Activated T-helper 2 cell treated with anti-CD3 and anti-CD28 coated beads, Interferon-gamma antibody, Interleukin-2, Interleukin-4, amounts not matched to agents 10 μg/mL and 5 μg/mL and 100 μg/mL, durations not matched to agents 14 hours and 24 hours and 36 hours (primary cell): ENCODE measurements around the gene GPR15LG. TPM values are rescaled to one million over a fixed set of nuclear protein-coding genes. Genes with fewer than 3 reads are reported as not detected.
A peak's percentile ranks its signal among the peaks of the same experiment; 100 is the strongest.

ENCODE experiments used
- DNase-seq: peaks from one replicate; pipeline ENCODE4 v3.0.0; 2021; ENCODE audit warnings: low spot score
- H3K27ac Mint-ChIP-seq: one replicate; pipeline ENCODE4 v1.8.0; 2021; ENCODE audit warnings: mixed read lengths
- H3K27me3 Mint-ChIP-seq: one replicate; pipeline ENCODE4 v1.8.0; 2021; ENCODE audit warnings: low read depth, mixed read lengths
- H3K36me3 Mint-ChIP-seq: one replicate; pipeline ENCODE4 v1.8.0; 2021; ENCODE audit warnings: low read depth, mixed read lengths
- H3K4me1 Mint-ChIP-seq: one replicate; pipeline ENCODE4 v1.8.0; 2021; ENCODE audit warnings: low read depth, mixed read lengths
- H3K4me3 Mint-ChIP-seq: one replicate; pipeline ENCODE4 v1.8.0; 2021; ENCODE audit warnings: low read depth, mild to moderate bottlenecking, moderate library complexity, mixed read lengths
- H3K9me3 Mint-ChIP-seq: one replicate; pipeline ENCODE4 v1.8.0; 2021; ENCODE audit warnings: mixed read lengths
- intact Hi-C: fragments of 100-400 bp; cut with micrococcal nuclease; formaldehyde crosslinking; loops from one replicate; pipeline ENCODE4 v1.15.1; 2023
- total RNA-seq: library from RNA; stranded (reverse); gene quantifications from 2 replicates; pipeline ENCODE4 v1.2.3, GENCODE V29; 2022

The GPR15LG gene
- total RNA-seq, 1 donor from 2014 or later, result not detected

- H3K27me3 Mint-ChIP-seq, result peaks cover 16% of the 10 kb centered on the region
- H3K36me3 Mint-ChIP-seq, result no peaks in the 10 kb centered on the region
- no peak overlapping the region for H3K27ac Mint-ChIP-seq
- H3K4me1 Mint-ChIP-seq, result no peaks in the 10 kb centered on the region
- intact Hi-C loops, result no loop called here
- no peak overlapping the region for H3K4me3 Mint-ChIP-seq
- DNase-seq, result no peak
- H3K9me3 Mint-ChIP-seq, result no peaks in the 10 kb centered on the region
Observed at GRCh38 chr10:84201244-84201606, 27.6 kb downstream of the GPR15LG start.

GRCh38 chr10:84201682-84202081 is 28.1 kb downstream of the GPR15LG start:
- intact Hi-C loops, result no loop called here
- Mint-ChIP-seq H3K9me3 (no peaks in the 10 kb centered on the region), H3K27me3 (peaks cover 12% of the 10 kb centered on the region)

GRCh38 chr10:84202349-84202748 is 28.7 kb downstream of the GPR15LG start:
- intact Hi-C loops, result no loop called here
- Mint-ChIP-seq H3K4me1 (no peaks in the 10 kb centered on the region), H3K27me3 (peaks cover 12% of the 10 kb centered on the region), H3K9me3 (no peaks in the 10 kb centered on the region), H3K4me3 (no peak overlapping the region), H3K27ac (no peak overlapping the region), H3K36me3 (no peaks in the 10 kb centered on the region)
- no peak for DNase-seq

More at GRCh38 chr10:84201682-84202081, 28.1 kb downstream of the GPR15LG start:
- Mint-ChIP-seq H3K4me3 (no peak overlapping the region), H3K36me3 (no peaks in the 10 kb centered on the region), H3K4me1 (no peaks in the 10 kb centered on the region), H3K27ac (no peak overlapping the region)
- no peak for DNase-seq

- DNase-seq, result no peak
- no peak overlapping the region for H3K4me3 Mint-ChIP-seq
- H3K27me3 Mint-ChIP-seq, result peaks cover 6% of the 10 kb centered on the region
- intact Hi-C loops, result no loop called here
- no peaks in the 10 kb centered on the region for H3K4me1 Mint-ChIP-seq
- no peak overlapping the region for H3K27ac Mint-ChIP-seq
- no peaks in the 10 kb centered on the region for H3K9me3 Mint-ChIP-seq
- H3K36me3 Mint-ChIP-seq, result no peaks in the 10 kb centered on the region
Observed at GRCh38 chr10:84204122-84204521, 30.5 kb downstream of the GPR15LG start.

- no peaks in the 10 kb centered on the region for H3K36me3 Mint-ChIP-seq
- intact Hi-C loops, result loop anchor here (1.0 kb wide), 1 partner anchor 56 kb away; no protein-coding TSS in a partner anchor
- peaks cover 6% of the 10 kb centered on the region for H3K27me3 Mint-ChIP-seq
- H3K27ac Mint-ChIP-seq, result no peak overlapping the region
- H3K4me3 Mint-ChIP-seq, result no peak overlapping the region
- no peaks in the 10 kb centered on the region for H3K4me1 Mint-ChIP-seq
- DNase-seq, result no peak
- H3K9me3 Mint-ChIP-seq, result no peaks in the 10 kb centered on the region
Observed at GRCh38 chr10:84204610-84205009, 31.0 kb downstream of the GPR15LG start.

- no peak overlapping the region for H3K4me3 Mint-ChIP-seq
- DNase-seq, result peak; percentile 28
- H3K27ac Mint-ChIP-seq, result no peak overlapping the region
- H3K9me3 Mint-ChIP-seq, result no peaks in the 10 kb centered on the region
- H3K27me3 Mint-ChIP-seq, result peaks cover 6% of the 10 kb centered on the region
- no peaks in the 10 kb centered on the region for H3K36me3 Mint-ChIP-seq
- intact Hi-C loops, result loop anchor here (1.0 kb wide), 1 partner anchor 57 kb away; no protein-coding TSS in a partner anchor
- no peaks in the 10 kb centered on the region for H3K4me1 Mint-ChIP-seq
Observed at GRCh38 chr10:84205049-84205852, 31.6 kb downstream of the GPR15LG start.

GRCh38 chr10:84205853-84206525 is 32.4 kb downstream of the GPR15LG start:
- DNase-seq, result no peak
- intact Hi-C loops, result loop anchor here (1.0 kb wide), 1 partner anchor 58 kb away; no protein-coding TSS in a partner anchor
- no peak overlapping the region for H3K27ac Mint-ChIP-seq
- no peaks in the 10 kb centered on the region for H3K36me3 Mint-ChIP-seq
- no peaks in the 10 kb centered on the region for H3K4me1 Mint-ChIP-seq
- H3K9me3 Mint-ChIP-seq, result no peaks in the 10 kb centered on the region
- H3K4me3 Mint-ChIP-seq, result no peak overlapping the region
- H3K27me3 Mint-ChIP-seq, result peaks cover 6% of the 10 kb centered on the region

GRCh38 chr10:84208023-84208422 is 34.4 kb downstream of the GPR15LG start:
- Mint-ChIP-seq H3K9me3 (no peaks in the 10 kb centered on the region), H3K4me1 (no peaks in the 10 kb centered on the region), H3K4me3 (no peak overlapping the region), H3K27ac (no peak overlapping the region), H3K27me3 (peaks cover 6% of the 10 kb centered on the region), H3K36me3 (no peaks in the 10 kb centered on the region)
- DNase-seq, result no peak
- intact Hi-C loops, result no loop called here

GRCh38 chr10:84211566-84211965 is 38.0 kb downstream of the GPR15LG start:
- H3K27ac Mint-ChIP-seq, result no peak overlapping the region
- H3K9me3 Mint-ChIP-seq, result no peaks in the 10 kb centered on the region
- intact Hi-C loops, result no loop called here
- H3K27me3 Mint-ChIP-seq, result peaks cover 6% of the 10 kb centered on the region
- DNase-seq, result no peak
- no peaks in the 10 kb centered on the region for H3K36me3 Mint-ChIP-seq
- H3K4me1 Mint-ChIP-seq, result peaks cover 4% of the 10 kb centered on the region
- H3K4me3 Mint-ChIP-seq, result no peak overlapping the region

- no peak for DNase-seq
- Mint-ChIP-seq H3K27me3 (peaks cover 2% of the 10 kb centered on the region), H3K27ac (no peak overlapping the region), H3K9me3 (no peaks in the 10 kb centered on the region), H3K4me3 (no peak overlapping the region), H3K4me1 (peaks cover 4% of the 10 kb centered on the region), H3K36me3 (no peaks in the 10 kb centered on the region)
- intact Hi-C loops, result no loop called here
Observed at GRCh38 chr10:84212014-84212413, 38.4 kb downstream of the GPR15LG start.

- intact Hi-C loops, result no loop called here
- H3K27me3 Mint-ChIP-seq, result no peaks in the 10 kb centered on the region
- DNase-seq, result no peak
- H3K4me3 Mint-ChIP-seq, result no peak overlapping the region
- no peak overlapping the region for H3K27ac Mint-ChIP-seq
- H3K4me1 Mint-ChIP-seq, result peaks cover 4% of the 10 kb centered on the region
- H3K9me3 Mint-ChIP-seq, result no peaks in the 10 kb centered on the region
- H3K36me3 Mint-ChIP-seq, result no peaks in the 10 kb centered on the region
Observed at GRCh38 chr10:84213076-84213475, 39.5 kb downstream of the GPR15LG start.

GRCh38 chr10:84214046-84214572 is 40.5 kb downstream of the GPR15LG start:
- no peak for DNase-seq
- Mint-ChIP-seq H3K36me3 (no peaks in the 10 kb centered on the region), H3K4me1 (peaks cover 4% of the 10 kb centered on the region), H3K27ac (no peak overlapping the region), H3K27me3 (no peaks in the 10 kb centered on the region), H3K9me3 (peaks cover under 1% of the 10 kb centered on the region), H3K4me3 (peak overlapping the region; percentile 18)
- intact Hi-C loops, result no loop called here
